ENCODE results near the gene PRR30. TPM values are rescaled to one million over a fixed set of nuclear protein-coding genes. Genes with fewer than 3 reads are reported as not detected.

The PRR30 gene
- total RNA-seq, 2 donors from 2014 or later, result not detected

GRCh38 chr2:27094353-27094984, 44.7 kb downstream of the PRR30 start:
- no peak for ATAC-seq (ENCODE audit: insufficient number of reproducible peaks, low FRiP score, low read depth)
- TF ChIP-seq CTCF (IDR thresholded peaks at IDR 0.05), result no peak

GRCh38 chr2:27093430-27094352, 45.5 kb downstream of the PRR30 start:
- no peaks in the 10 kb centered on the region for H3K9me3 ChIP-seq
- no peaks in the 10 kb centered on the region for H3K36me3 ChIP-seq
- DNase-seq (ENCODE audit: low spot score) (no peak), ATAC-seq (ENCODE audit: insufficient number of reproducible peaks, low FRiP score, low read depth) (no peak)
- TF ChIP-seq CTCF (IDR thresholded peaks at IDR 0.05), result no peak
- H3K27me3 ChIP-seq (replicated peaks; ENCODE audit: insufficient read depth), result no peaks in the 10 kb centered on the region
- H3K4me1 ChIP-seq (ENCODE audit: control insufficient read depth in 1 of 2, low read depth in 2 of 2), result no peaks in the 10 kb centered on the region
- no peak overlapping the region for H3K27ac ChIP-seq
- H3K4me3 ChIP-seq, result no peak overlapping the region

More at GRCh38 chr2:27094353-27094984, 44.7 kb downstream of the PRR30 start:
- no peak for DNase-seq (ENCODE audit: low spot score)
- Histone ChIP-seq H3K27me3 (replicated peaks; ENCODE audit: insufficient read depth) (no peaks in the 10 kb centered on the region), H3K4me3 (no peak overlapping the region), H3K4me1 (ENCODE audit: control insufficient read depth in 1 of 2, low read depth in 2 of 2) (no peaks in the 10 kb centered on the region), H3K27ac (no peak overlapping the region), H3K36me3 (no peaks in the 10 kb centered on the region), H3K9me3 (no peaks in the 10 kb centered on the region)

GRCh38 chr2:27092696-27093429, 46.3 kb downstream of the PRR30 start:
- ATAC-seq (ENCODE audit: insufficient number of reproducible peaks, low FRiP score, low read depth), result no peak
- no peak for TF ChIP-seq CTCF (IDR thresholded peaks at IDR 0.05)

DNA sequence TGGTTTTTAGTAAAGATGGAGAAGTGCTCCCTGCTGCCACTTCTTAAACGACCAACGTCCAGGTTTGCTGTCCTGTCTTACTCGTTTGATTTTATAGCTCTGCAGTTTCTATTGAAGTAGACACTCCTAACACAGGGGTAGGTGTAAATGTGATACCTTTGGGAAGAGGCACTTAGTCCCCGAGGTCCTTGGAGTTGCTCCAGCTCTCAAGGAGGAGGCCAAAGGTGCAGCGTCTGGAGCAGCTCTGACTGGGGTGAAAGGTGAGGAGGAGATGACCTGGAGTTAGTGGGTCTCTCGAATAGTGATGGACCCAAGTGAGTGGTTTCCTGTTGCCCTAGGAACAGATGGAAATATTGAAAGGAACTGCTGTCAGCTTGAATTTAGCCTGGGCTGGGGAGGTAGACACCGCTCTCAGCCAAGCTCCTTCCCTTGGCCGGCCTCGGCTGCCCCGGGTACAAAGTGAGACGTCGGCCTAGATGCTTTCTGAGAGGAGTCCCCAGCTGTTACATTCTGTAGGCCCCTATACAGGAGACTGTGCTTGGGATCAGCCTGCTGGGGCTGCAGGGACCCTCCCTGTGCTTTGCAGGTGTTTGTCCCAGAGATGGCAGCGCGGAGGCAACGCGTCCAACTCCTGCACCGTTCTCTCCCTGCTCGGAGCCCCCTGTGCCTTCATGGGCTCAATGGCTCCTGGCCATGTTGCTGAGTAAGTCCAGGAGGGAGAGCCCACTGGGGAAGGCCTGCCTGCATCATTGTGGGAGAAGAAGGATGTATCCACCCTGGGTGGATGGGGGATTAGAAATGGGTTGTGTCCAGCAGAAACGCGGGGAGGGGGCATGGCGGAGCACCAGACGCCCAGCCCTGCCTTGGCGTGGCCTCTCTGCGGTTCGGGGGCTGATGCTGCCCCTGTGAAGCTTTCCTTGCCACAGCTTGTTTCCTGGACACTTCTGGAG, 47.2 kb downstream of the PRR30 start:
- ATAC-seq (ENCODE audit: insufficient number of reproducible peaks, low FRiP score, low read depth) (no peak), DNase-seq (ENCODE audit: low spot score) (no peak)
- Histone ChIP-seq H3K27me3 (replicated peaks; ENCODE audit: insufficient read depth) (no peaks in the 10 kb centered on the region), H3K27ac (no peak overlapping the region), H3K9me3 (no peaks in the 10 kb centered on the region), H3K4me3 (no peak overlapping the region), H3K36me3 (no peaks in the 10 kb centered on the region), H3K4me1 (ENCODE audit: control insufficient read depth in 1 of 2, low read depth in 2 of 2) (peaks cover 5 to 11% of the 10 kb centered on the region in 2 donors)
- TF ChIP-seq CTCF (IDR thresholded peaks at IDR 0.05), result no peak

More at GRCh38 chr2:27092696-27093429, 46.3 kb downstream of the PRR30 start:
- Histone ChIP-seq H3K4me3 (no peak overlapping the region), H3K9me3 (no peaks in the 10 kb centered on the region), H3K27ac (no peak overlapping the region), H3K27me3 (replicated peaks; ENCODE audit: insufficient read depth) (no peaks in the 10 kb centered on the region), H3K36me3 (no peaks in the 10 kb centered on the region), H3K4me1 (ENCODE audit: control insufficient read depth in 1 of 2, low read depth in 2 of 2) (peaks cover 0 to 2% of the 10 kb centered on the region in 2 donors)
- no peak for DNase-seq (ENCODE audit: low spot score)

Measured in thoracic aorta (tissue), 2 donors.